CD8-positive, alpha-beta memory T cell (primary cell): ENCODE measurements around the gene DONSON. TPM values are rescaled to one million over a fixed set of nuclear protein-coding genes. Genes with fewer than 3 reads are reported as not detected.

Experiments
- CTCF ChIA-PET: fragments of 350-600 bp; sonication (Branson Sonifier 250); formaldehyde crosslinking; loops from one replicate; lab custom pipeline; 2021; ENCODE audit warnings: antibody characterized with exemption; lab: Charles Lee
- POLR2A ChIA-PET: fragments of 350-600 bp; sonication (Branson Sonifier 250); formaldehyde crosslinking; loops from one replicate; lab custom pipeline; 2021; ENCODE audit warnings: antibody characterized with exemption; lab: Charles Lee
- DNase-seq, 5 donors: peaks; one replicate each; pipeline versions ENCODE4 v3.0.0 to v3.0.0-alpha.2; 2020 to 2022; ENCODE audit warnings: mixed read lengths in 1 of 5
- H3K27ac ChIP-seq: one replicate; pipeline ENCODE4 v1.7.0; 2013; ENCODE audit warnings: low read depth, mild to moderate bottlenecking, low read length, moderate library complexity
- H3K27me3 ChIP-seq: 2 replicates; pipeline ENCODE4 v1.7.0; 2013; ENCODE audit warnings: low read length, mild to moderate bottlenecking; ENCODE audit not compliant: insufficient read depth, poor library complexity, severe bottlenecking
- H3K36me3 ChIP-seq: 2 replicates; pipeline ENCODE4 v1.7.0; 2013; ENCODE audit warnings: mild to moderate bottlenecking, low read length, moderate library complexity; ENCODE audit not compliant: insufficient read depth
- H3K4me1 ChIP-seq: 2 replicates; pipeline ENCODE4 v1.7.0; 2013; ENCODE audit warnings: mild to moderate bottlenecking, low read length, moderate library complexity; ENCODE audit not compliant: insufficient read depth
- H3K4me3 ChIP-seq: 2 replicates; pipeline ENCODE4 v1.7.0; 2013; ENCODE audit warnings: mild to moderate bottlenecking, low read length
- H3K9me3 ChIP-seq: 2 replicates; pipeline ENCODE4 v1.7.0; 2013; ENCODE audit warnings: mild to moderate bottlenecking, low read length
- H3K27ac Mint-ChIP-seq, 8 donors: one replicate each; pipeline ENCODE4 v1.8.0; 2020 to 2021; ENCODE audit warnings: mixed read lengths in 8 of 8, mild to moderate bottlenecking in 6 of 8, inconsistent platforms in 3 of 8, moderate library complexity in 3 of 8
- H3K27me3 Mint-ChIP-seq, 2 donors: one replicate each; pipeline ENCODE4 v1.8.0; 2020 to 2021; ENCODE audit warnings: mixed read lengths in 2 of 2, mild to moderate bottlenecking in 1 of 2, moderate library complexity in 1 of 2
- H3K36me3 Mint-ChIP-seq, 3 donors: one replicate each; pipeline ENCODE4 v1.8.0; 2020 to 2021; ENCODE audit warnings: mixed read lengths in 3 of 3, inconsistent platforms in 1 of 3, mild to moderate bottlenecking in 1 of 3
- H3K4me1 Mint-ChIP-seq, 3 donors: one replicate each; pipeline ENCODE4 v1.8.0; 2020 to 2021; ENCODE audit warnings: mixed read lengths in 3 of 3, inconsistent platforms in 1 of 3, mild to moderate bottlenecking in 1 of 3
- H3K4me3 Mint-ChIP-seq, 7 donors: one replicate each; pipeline ENCODE4 v1.8.0; 2020 to 2021; ENCODE audit warnings: mixed read lengths in 7 of 7, mild to moderate bottlenecking in 6 of 7, moderate library complexity in 4 of 7, inconsistent platforms in 2 of 7
- H3K9me3 Mint-ChIP-seq, 5 donors: one replicate each; pipeline ENCODE4 v1.8.0; 2020 to 2022; ENCODE audit warnings: mixed read lengths in 5 of 5, mild to moderate bottlenecking in 3 of 5, moderate library complexity in 2 of 5, inconsistent platforms in 1 of 5
- polyA plus RNA-seq: library from polyadenylated mRNA; unstranded; fragments of 300-500 nt; fragmentation: Illumina TruSeq; gene quantifications from one replicate; pipeline ENCODE4 v1.2.3, GENCODE V29; 2021
- total RNA-seq, 2 experiments: library from RNA; stranded (reverse); gene quantifications; one replicate each; pipeline ENCODE4 v1.2.3, GENCODE V29; 2021

The DONSON gene
- total and polyA plus RNA-seq, 3 experiments from 2014 or later: 3.3 to 41.0 (median 38.0) TPM

DNA sequence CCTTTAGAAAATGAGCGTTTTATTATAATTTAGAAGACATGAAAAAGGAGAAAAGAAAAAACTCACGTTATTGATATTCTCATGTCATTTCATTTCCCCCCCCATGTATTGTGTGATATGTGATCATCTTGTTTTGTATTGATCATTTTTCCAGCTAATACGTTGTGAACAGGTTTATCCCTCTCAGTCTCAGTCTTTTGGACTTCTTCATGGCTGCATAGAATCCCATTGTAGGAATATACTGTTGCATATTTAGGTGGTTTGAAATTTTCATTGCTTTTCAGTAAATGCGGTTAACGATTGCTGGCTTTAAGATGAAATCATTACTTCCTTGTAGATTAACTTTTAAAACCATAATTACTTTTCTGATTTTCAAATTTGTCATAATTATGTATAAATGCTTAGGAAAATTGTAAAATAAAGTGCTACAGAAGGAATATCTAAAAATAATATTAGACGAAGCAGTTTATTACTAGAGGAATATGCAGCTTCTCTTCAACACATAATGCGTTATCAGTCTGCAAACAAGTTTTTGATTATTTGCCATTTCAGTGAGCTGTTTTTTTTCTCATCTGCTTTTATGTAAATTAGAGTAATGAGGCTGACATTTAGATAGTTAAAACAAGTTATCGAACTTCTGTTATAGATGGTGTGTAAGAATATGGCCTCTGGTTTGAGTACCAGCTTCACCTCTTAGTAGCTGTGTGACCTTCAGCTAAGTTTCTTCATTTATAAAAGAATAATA is 43.9 kb downstream of the DONSON start:
- Mint-ChIP-seq H3K27ac (peak overlapping the region; percentile 92 to 100 (median 100)), H3K36me3 (peaks cover 0 to 52% (median 8%) of the 10 kb centered on the region in 3 donors), H3K4me1 (peaks cover 64 to 68% (median 65%) of the 10 kb centered on the region in 3 donors), H3K27me3 (peaks cover 0 to 2% of the 10 kb centered on the region in 2 donors), H3K9me3 (no peaks in the 10 kb centered on the region), H3K4me3 (peak overlapping the region; percentile 93 to 100 (median 98))
- H3K27ac ChIP-seq: peak overlapping the region; percentile 99
- ChIA-PET CTCF (interaction anchor here (1.1 to 2.6 kb wide), 3 partner anchors 61 to 65 kb away, joined by 3 to 13 read pairs (median 3); partner anchors contain the start of gene TMEM50B), POLR2A (interaction anchor here (0.5 to 5.3 kb wide), 5 partner anchors 14 to 65 kb away, joined by 3 to 56 read pairs (median 7); partner anchors contain the start of genes DONSON and TMEM50B)
- no peaks in the 10 kb centered on the region for H3K9me3 ChIP-seq
- no peak for DNase-seq
- no peaks in the 10 kb centered on the region for H3K27me3 ChIP-seq
- peaks cover 39% of the 10 kb centered on the region for H3K4me1 ChIP-seq
- H3K4me3 ChIP-seq: peak overlapping the region; percentile 98
- H3K36me3 ChIP-seq: peaks cover 10% of the 10 kb centered on the region

GRCh38 chr21:33543505-33544129 is 44.9 kb downstream of the DONSON start:
- Mint-ChIP-seq H3K27ac (peak overlapping the region; percentile 99 to 100 (median 100)), H3K4me1 (peaks cover 57 to 64% (median 61%) of the 10 kb centered on the region in 3 donors), H3K4me3 (peak overlapping the region; percentile 93 to 100 (median 98)), H3K9me3 (no peaks in the 10 kb centered on the region), H3K27me3 (peaks cover 0 to 2% of the 10 kb centered on the region in 2 donors), H3K36me3 (peaks cover 0 to 47% (median 5%) of the 10 kb centered on the region in 3 donors)
- Histone ChIP-seq H3K4me1 (peaks cover 39% of the 10 kb centered on the region), H3K36me3 (peaks cover 12% of the 10 kb centered on the region), H3K4me3 (peak overlapping the region; percentile 98), H3K27ac (peak overlapping the region; percentile 99), H3K9me3 (no peaks in the 10 kb centered on the region), H3K27me3 (no peaks in the 10 kb centered on the region)
- ChIA-PET POLR2A (interaction anchor here (0.6 to 5.3 kb wide), 8 partner anchors 8 to 1006 kb away, joined by 3 to 56 read pairs (median 6); partner anchors contain the start of genes DONSON and TMEM50B), CTCF (interaction anchor here (1.1 to 2.6 kb wide), 4 partner anchors 8 to 64 kb away, joined by 4 to 13 read pairs (median 7); partner anchors contain the start of genes DNAJC28 and TMEM50B)
- DNase-seq: peak in 3 of 5 donors; percentile 48 to 74 (median 59)

- H3K9me3 ChIP-seq: no peaks in the 10 kb centered on the region
- H3K27ac ChIP-seq: peak within 1 kb of the TSS; percentile 99
- Mint-ChIP-seq H3K4me3 (peak within 1 kb of the TSS; percentile 93 to 100 (median 98)), H3K4me1 (peaks cover 51 to 60% (median 54%) of the 10 kb centered on the region in 3 donors), H3K27me3 (peaks cover 0 to 2% of the 10 kb centered on the region in 2 donors), H3K36me3 (peaks cover 0 to 44% (median 3%) of the 10 kb centered on the region in 3 donors), H3K27ac (peak within 1 kb of the TSS; percentile 99 to 100 (median 100)), H3K9me3 (no peaks in the 10 kb centered on the region)
- ChIA-PET CTCF (interaction anchor here (1.1 to 2.6 kb wide), 4 partner anchors 8 to 63 kb away, joined by 4 to 13 read pairs (median 7); partner anchors contain the start of genes DNAJC28 and TMEM50B), POLR2A (interaction anchor here (0.6 to 5.3 kb wide), 13 partner anchors 8 to 1005 kb away, joined by 3 to 56 read pairs (median 5); partner anchors contain the start of genes DNAJC28, DONSON, IFNAR1 and PAXBP1)
- DNase-seq: peak; percentile 96 to 99 (median 97)
- peaks cover 36% of the 10 kb centered on the region for H3K4me1 ChIP-seq
- no peaks in the 10 kb centered on the region for H3K27me3 ChIP-seq
- peaks cover 12% of the 10 kb centered on the region for H3K36me3 ChIP-seq
- H3K4me3 ChIP-seq: peak within 1 kb of the TSS; percentile 98
Observed at GRCh38 chr21:33542640-33543504, 45.6 kb downstream of the DONSON start, which contains the start of gene SON. Gene SON, plus strand, starts transcription at chr21:33543038. Its CDS starts 55 bp downstream, at chr21:33543093.

DNA sequence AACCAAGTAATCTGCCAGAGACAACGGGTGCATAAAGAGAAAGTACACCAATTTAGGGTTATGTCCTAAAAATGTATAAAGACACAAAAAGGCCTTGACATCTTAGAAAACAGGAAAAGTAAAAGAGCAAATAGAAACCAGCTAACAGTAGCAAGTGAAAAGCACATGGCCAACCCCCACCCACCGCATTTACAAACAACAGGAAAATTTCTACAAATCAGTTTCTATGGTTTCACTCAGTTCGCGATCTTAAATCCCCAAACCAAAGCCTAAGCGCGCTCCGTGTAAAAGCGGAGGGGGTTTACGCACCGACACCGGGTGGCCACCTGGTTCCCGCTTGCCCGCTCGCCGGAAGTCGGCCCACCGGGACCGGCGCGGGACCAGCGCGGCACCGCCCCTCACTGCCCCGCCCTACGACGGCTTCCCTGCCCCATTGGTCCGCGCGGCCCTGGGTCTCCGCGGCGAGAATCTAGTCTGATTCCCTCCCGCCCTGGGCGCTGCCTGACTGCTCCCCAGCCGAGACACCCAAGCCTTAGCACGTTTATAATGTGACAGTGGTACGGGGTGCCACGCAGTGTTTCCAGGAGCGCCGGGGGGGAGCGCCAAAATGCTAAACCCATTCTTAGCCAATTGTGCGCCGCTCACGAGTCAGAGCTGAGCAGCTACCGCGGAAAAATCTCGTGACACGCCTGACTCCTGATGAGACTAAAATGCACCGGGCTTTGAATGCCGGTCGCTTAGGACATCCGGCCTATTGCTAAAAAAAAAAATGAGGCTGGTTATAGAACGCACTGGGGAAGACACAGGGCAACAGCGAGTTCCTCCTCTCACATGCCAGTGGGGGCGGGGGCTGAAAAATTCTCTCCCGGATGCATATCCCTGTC is 46.5 kb downstream of the DONSON start, which contains the start of gene GART:
Gene GART (minus strand): TSS at position 362 of the 884 bp plus-strand sequence. CDS start 2,802 bp downstream, outside the sequence.
- no peaks in the 10 kb centered on the region for H3K9me3 ChIP-seq
- no peaks in the 10 kb centered on the region for H3K27me3 ChIP-seq
- Mint-ChIP-seq H3K4me1 (peaks cover 48 to 62% (median 59%) of the 10 kb centered on the region in 3 donors), H3K36me3 (peaks cover 7 to 46% (median 10%) of the 10 kb centered on the region in 3 donors), H3K27ac (peak within 1 kb of the TSS; percentile 99 to 100 (median 100)), H3K4me3 (peak within 1 kb of the TSS; percentile 93 to 100 (median 98)), H3K9me3 (no peaks in the 10 kb centered on the region), H3K27me3 (peaks cover 0 to 2% of the 10 kb centered on the region in 2 donors)
- CTCF ChIA-PET: interaction anchor here (1.3 to 2.6 kb wide), 2 partner anchors 51 to 62 kb away, joined by 4 to 10 read pairs; partner anchors contain the start of genes DNAJC28 and TMEM50B
- peak; percentile 75 to 87 (median 80) for DNase-seq
- peaks cover 15% of the 10 kb centered on the region for H3K36me3 ChIP-seq
- peak within 1 kb of the TSS; percentile 99 for H3K27ac ChIP-seq
- H3K4me1 ChIP-seq: peaks cover 36% of the 10 kb centered on the region
- POLR2A ChIA-PET: interaction anchor here (0.6 to 5.3 kb wide), 11 partner anchors 9 to 814 kb away, joined by 3 to 56 read pairs (median 5); partner anchors contain the start of genes DNAJC28, DONSON, IFNAR1 and PAXBP1
- H3K4me3 ChIP-seq: peak within 1 kb of the TSS; percentile 98

- Histone ChIP-seq H3K27ac (peak overlapping the region; percentile 99), H3K9me3 (no peaks in the 10 kb centered on the region), H3K4me1 (peaks cover 35% of the 10 kb centered on the region), H3K4me3 (peak overlapping the region; percentile 98), H3K36me3 (peaks cover 19% of the 10 kb centered on the region), H3K27me3 (no peaks in the 10 kb centered on the region)
- H3K4me3 Mint-ChIP-seq: peak overlapping the region; percentile 93 to 100 (median 98)
- peaks cover 12 to 52% (median 12%) of the 10 kb centered on the region in 3 donors for H3K36me3 Mint-ChIP-seq
- H3K27ac Mint-ChIP-seq: peak overlapping the region; percentile 89 to 100 (median 100)
- POLR2A ChIA-PET: interaction anchor here (1.0 to 5.3 kb wide), 6 partner anchors 42 to 813 kb away, joined by 4 to 56 read pairs (median 6); partner anchors contain the start of genes DNAJC28, DONSON, IFNAR1 and SYNJ1
- DNase-seq: no peak
- H3K4me1 Mint-ChIP-seq: peaks cover 46 to 58% (median 58%) of the 10 kb centered on the region in 3 donors
- H3K9me3 Mint-ChIP-seq: no peaks in the 10 kb centered on the region
- CTCF ChIA-PET: interaction anchor here (2.6 kb wide), 1 partner anchor 62 kb away, joined by 10 read pairs; the partner anchor contains the start of gene TMEM50B
- peaks cover 0 to 2% of the 10 kb centered on the region in 2 donors for H3K27me3 Mint-ChIP-seq
Observed at GRCh38 chr21:33541105-33541711, 47.3 kb downstream of the DONSON start.

DNA sequence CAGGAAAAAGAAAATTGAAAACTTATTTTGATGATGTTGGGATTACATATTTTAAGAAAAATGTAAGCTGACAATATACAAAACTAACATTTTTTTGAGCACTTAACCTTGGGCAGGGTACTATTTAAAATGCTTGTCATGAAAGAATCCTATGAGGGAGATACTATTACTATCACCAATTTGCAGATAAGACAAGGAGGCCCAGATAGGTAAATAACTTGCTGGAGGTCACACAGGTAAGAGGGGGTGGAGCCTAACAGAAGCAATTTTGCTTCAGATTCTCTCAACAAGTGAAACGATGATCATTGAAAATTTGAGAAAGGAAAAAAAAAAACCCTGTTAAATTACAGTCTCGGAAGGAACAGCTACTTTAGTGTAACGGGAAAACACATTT is 47.8 kb downstream of the DONSON start:
- Histone ChIP-seq H3K4me1 (peaks cover 30% of the 10 kb centered on the region), H3K4me3 (no peak overlapping the region), H3K36me3 (peaks cover 22% of the 10 kb centered on the region), H3K27ac (no peak overlapping the region), H3K27me3 (no peaks in the 10 kb centered on the region), H3K9me3 (no peaks in the 10 kb centered on the region)
- Mint-ChIP-seq H3K4me1 (peaks cover 42 to 53% (median 53%) of the 10 kb centered on the region in 3 donors), H3K4me3 (peak overlapping the region in 6 of 7 donors; percentile 70 to 99 (median 96)), H3K9me3 (no peaks in the 10 kb centered on the region), H3K36me3 (peaks cover 11 to 55% (median 12%) of the 10 kb centered on the region in 3 donors), H3K27ac (peak overlapping the region; percentile 35 to 99 (median 90)), H3K27me3 (peaks cover 0 to 2% of the 10 kb centered on the region in 2 donors)
- POLR2A ChIA-PET: interaction anchor here (0.7 to 5.3 kb wide), 3 partner anchors 48 to 658 kb away, joined by 4 to 56 read pairs (median 10); partner anchors contain the start of genes DONSON and TMEM50B
- DNase-seq: no peak
- CTCF ChIA-PET: no interaction called here
